HCT116 (cell line): Measurements from ENCODE around the gene IQCM. TPM values are rescaled to one million over a fixed set of nuclear protein-coding genes. Genes with fewer than 3 reads are reported as not detected.

Experiments
- ATAC-seq: fragments of 200-7000 bp; cut with Tn5 transposase; 2 replicates; pipeline ENCODE4 v1.9.1; 2020; ENCODE audit warnings: mild to moderate bottlenecking, moderate library complexity
- BruUV-seq: library from RNA; stranded (reverse); fragments of 400-500 nt; replicated peaks from 2 replicates; lab custom pipeline; 2021; lab: Mats Ljungman, UMichigan
- CTCF ChIA-PET: fragments of 300-600 bp; sonication (Branson Sonifier 250); formaldehyde crosslinking; loops from one replicate; lab custom pipeline; 2021; ENCODE audit warnings: antibody characterized with exemption; lab: Charles Lee
- POLR2A ChIA-PET: fragments of 300-600, 350-600 bp; sonication (Branson Sonifier 250); formaldehyde crosslinking; loops from one replicate; lab custom pipeline; 2021; ENCODE audit warnings: antibody characterized with exemption; lab: Charles Lee
- RAD21 ChIA-PET, 2 experiments: fragments of 300-600 bp; sonication (Branson Sonifier 250); formaldehyde crosslinking; loops; one replicate each; lab custom pipeline; 2023; ENCODE audit warnings: low total read pairs in 2 of 2; ENCODE audit not compliant: uncharacterized antibody in 2 of 2, unreplicated experiment in 2 of 2, low non-redundant PET in 1 of 2; lab: Charles Lee
- DNase-seq: peaks from one replicate; pipeline ENCODE4 v3.0.0-alpha.2; 2010; ENCODE audit warnings: low read depth, low spot score
- H2AFZ ChIP-seq: fragments of 200-600 bp; shearing (Covaris generic), sonication (generic); 2 replicates; pipeline ENCODE4 v1.6.1; 2017; ENCODE audit warnings: low read depth, mixed run types, mixed read lengths, antibody characterized with exemption, low read length; ENCODE audit not compliant: poor library complexity, severe bottlenecking
- H3K27ac ChIP-seq: 2 replicates; pipeline ENCODE4 v1.5.1; 2012; ENCODE audit warnings: low read depth, low read length
- H3K27me3 ChIP-seq: fragments of 200-600 bp; sonication (generic); 2 replicates; pipeline ENCODE4 v1.6.1; 2016; ENCODE audit warnings: mixed run types, low read length, mixed read lengths; ENCODE audit not compliant: insufficient read depth
- H3K36me3 ChIP-seq, 2 experiments: fragments of 200-500 bp in 1 of 2; fragments of 200-600 bp in 1 of 2; sonication (Bioruptor generic) in 1 of 2; sonication (generic) in 1 of 2; 2 replicates each; pipeline versions ENCODE4 v1.5.1 to v1.6.1; 2014 to 2016; ENCODE audit warnings: low read length in 2 of 2, inconsistent platforms in 1 of 2, mixed read lengths in 1 of 2, mixed run types in 1 of 2; ENCODE audit not compliant: insufficient read depth in 2 of 2, control insufficient read depth in 1 of 2
- H3K4me1 ChIP-seq, 2 experiments: fragments of 200-600 bp in 1 of 2; sonication (generic) in 1 of 2; 2 replicates each; pipeline versions ENCODE4 v1.5.1 to v1.6.1; 2012 to 2017; ENCODE audit warnings: low read length in 2 of 2, inconsistent platforms in 1 of 2, mild to moderate bottlenecking in 1 of 2, mixed read lengths in 1 of 2, mixed run types in 1 of 2, moderate library complexity in 1 of 2; ENCODE audit not compliant: insufficient read depth in 2 of 2, control insufficient read depth in 1 of 2
- H3K4me2 ChIP-seq: fragments of 200-600 bp; sonication (generic); 2 replicates; pipeline ENCODE4 v1.6.1; 2017; ENCODE audit warnings: mixed run types, low read length, mixed read lengths
- H3K4me3 ChIP-seq, 2 experiments: fragments of 200-600 bp in 1 of 2; sonication (generic) in 1 of 2; replicated peaks in 1 of 2; 2 replicates each; pipeline ENCODE4 v1.5.1; 2011 to 2016; ENCODE audit warnings: low read length in 2 of 2, control low read depth in 1 of 2, low read depth in 1 of 2, mild to moderate bottlenecking in 1 of 2, mixed read lengths in 1 of 2, mixed run types in 1 of 2
- H3K79me2 ChIP-seq: fragments of 200-600 bp; sonication (generic); 2 replicates; pipeline ENCODE4 v1.6.1; 2017; ENCODE audit warnings: mild to moderate bottlenecking, mixed run types, low read length, moderate library complexity, mixed read lengths; ENCODE audit not compliant: insufficient read depth
- H3K9ac ChIP-seq: fragments of 200-600 bp; sonication (generic); 2 replicates; pipeline ENCODE4 v1.6.1; 2016; ENCODE audit warnings: low read length, mixed read lengths
- H3K9me2 ChIP-seq: fragments of 200-600 bp; sonication (generic), shearing (Covaris generic); 2 replicates; pipeline ENCODE4 v1.6.1; 2017; ENCODE audit warnings: mixed run types, mild to moderate bottlenecking, moderate library complexity; ENCODE audit not compliant: insufficient read depth
- H3K9me3 ChIP-seq, 2 experiments: fragments of 200-500 bp in 1 of 2; fragments of 200-600 bp in 1 of 2; sonication (Bioruptor generic) in 1 of 2; sonication (generic) in 1 of 2; 2 replicates each; pipeline ENCODE4 v1.6.1; 2014 to 2017; ENCODE audit warnings: low read length in 2 of 2, mixed read lengths in 2 of 2, inconsistent platforms in 1 of 2, low read depth in 1 of 2, mild to moderate bottlenecking in 1 of 2, mixed run types in 1 of 2, moderate library complexity in 1 of 2; ENCODE audit not compliant: control insufficient read depth in 1 of 2, insufficient read depth in 1 of 2
- H4K20me1 ChIP-seq: fragments of 200-600 bp; sonication (generic), shearing (Covaris generic); 2 replicates; pipeline ENCODE4 v1.6.1; 2017; ENCODE audit warnings: mixed run types, mild to moderate bottlenecking, moderate library complexity; ENCODE audit not compliant: insufficient read depth
- CBX3 ChIP-seq: IDR thresholded peaks from 2 replicates; pipeline ENCODE4 v1.6.1; 2012; ENCODE audit warnings: low read depth
- CEBPB ChIP-seq: IDR thresholded peaks from 2 replicates; pipeline ENCODE4 v1.6.1; 2012; ENCODE audit warnings: low read depth
- ELF1 ChIP-seq: IDR thresholded peaks from 2 replicates; pipeline ENCODE4 v1.6.1; 2012; ENCODE audit warnings: low read depth, borderline replicate concordance
- EZH2 ChIP-seq: fragments of 200-600 bp; sonication (generic); IDR thresholded peaks from 2 replicates; pipeline ENCODE4 v1.6.1; 2017; ENCODE audit warnings: antibody characterized with exemption, mixed run types
- EZH2phosphoT487 ChIP-seq: fragments of 200-600 bp; IDR thresholded peaks from 2 replicates; pipeline ENCODE4 v1.6.1; 2018; ENCODE audit warnings: antibody characterized with exemption, borderline replicate concordance
- JUND ChIP-seq: IDR thresholded peaks from 2 replicates; pipeline ENCODE4 v1.6.1; 2012
- POLR2A ChIP-seq: IDR thresholded peaks from 2 replicates; pipeline ENCODE4 v1.7.0; 2011; ENCODE audit warnings: borderline replicate concordance; ENCODE audit not compliant: insufficient read depth, insufficient read length; ENCODE audit errors: extremely low read depth
- POLR2AphosphoS5 ChIP-seq: IDR thresholded peaks from 2 replicates; pipeline ENCODE4 v1.6.1; 2011; ENCODE audit warnings: mild to moderate bottlenecking, low read depth, low read length, moderate library complexity
- RAD21 ChIP-seq: IDR thresholded peaks from 2 replicates; pipeline ENCODE4 v1.6.1; 2012; ENCODE audit warnings: low read depth, mild to moderate bottlenecking
- SIN3A ChIP-seq: IDR thresholded peaks from 2 replicates; pipeline ENCODE4 v1.6.1; 2012; ENCODE audit warnings: low read depth
- SP1 ChIP-seq: IDR thresholded peaks from 2 replicates; pipeline ENCODE4 v1.6.1; 2012; ENCODE audit warnings: low read depth
- SRF ChIP-seq: IDR thresholded peaks from 2 replicates; pipeline ENCODE4 v1.6.1; 2012; ENCODE audit warnings: low read depth
- ZNF274 ChIP-seq: fragments of 200-500 bp; sonication (Bioruptor generic); IDR thresholded peaks from 2 replicates; pipeline ENCODE4 v1.6.1; 2014; ENCODE audit warnings: mild to moderate bottlenecking, low read depth, low read length, inconsistent platforms
- intact Hi-C: fragments of 100-400 bp; cut with micrococcal nuclease; formaldehyde crosslinking; loops from 2 replicates; pipeline ENCODE4 v1.10.0; 2022
- total RNA-seq: library from RNA; stranded (reverse); gene quantifications from one replicate; pipeline ENCODE4 v1.2.1, GENCODE V29; 2021; ENCODE audit not compliant: unreplicated experiment
- TF ChIP-seq, protein P1 (sequence below), 3 experiments: fragments of 200-600 bp in 1 of 3; sonication (generic) in 1 of 3; IDR thresholded peaks in 2 of 3; conservative IDR thresholded peaks in 1 of 3; 2 replicates each; pipeline ENCODE4 v1.5.1; 2012 to 2017; ENCODE audit warnings: low read depth in 2 of 3, low read length in 2 of 3, antibody characterized with exemption in 1 of 3, borderline replicate concordance in 1 of 3, control low read depth in 1 of 3, mild to moderate bottlenecking in 1 of 3, mixed read lengths in 1 of 3, mixed run types in 1 of 3, moderate library complexity in 1 of 3; ENCODE audit not compliant: insufficient read depth in 1 of 3
- TF ChIP-seq, protein P2 (sequence below): IDR thresholded peaks from 2 replicates; pipeline ENCODE4 v1.6.1; 2012
- TF ChIP-seq, protein P3 (sequence below): IDR thresholded peaks from 2 replicates; pipeline ENCODE4 v1.6.1; 2012; ENCODE audit warnings: low read depth

Gene IQCM
- total RNA-seq, 1 experiment from 2014 or later, result 0.20 TPM

DNA sequence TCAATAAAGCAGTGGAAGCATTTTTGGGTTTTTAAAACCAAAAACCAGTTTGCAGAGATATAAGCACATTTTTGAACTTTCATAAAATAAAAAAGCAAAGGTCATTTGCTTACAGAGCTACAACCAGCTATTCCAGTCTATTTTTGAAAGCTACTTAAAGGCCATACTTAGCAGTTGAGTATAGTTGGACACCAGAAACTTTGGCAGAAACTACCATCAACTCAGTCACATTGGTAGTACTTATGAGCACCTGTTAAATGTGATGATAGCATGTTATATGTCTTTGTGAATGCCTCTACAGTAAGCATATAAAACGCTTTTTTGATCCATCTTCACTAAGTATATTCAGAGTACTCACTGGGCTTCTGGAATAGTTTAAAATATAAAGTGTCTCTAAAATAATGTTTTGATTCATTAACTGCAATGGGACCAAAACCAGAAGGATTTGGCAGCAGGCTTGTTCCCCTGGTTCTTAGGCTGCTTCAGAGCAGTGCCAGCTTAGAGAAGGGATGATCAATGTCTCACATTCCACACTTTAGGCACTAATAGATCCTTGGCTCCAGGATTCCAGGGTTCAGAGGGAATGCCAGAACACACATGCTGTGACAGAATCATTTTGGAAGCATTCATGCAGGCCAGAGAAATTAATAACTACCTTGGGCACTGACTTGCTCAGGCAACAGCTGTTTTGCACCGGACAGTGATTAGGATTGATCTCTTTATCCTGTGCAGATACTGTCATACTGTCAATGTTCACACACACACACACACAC is 103.9 kb downstream of the IQCM start:
- Histone ChIP-seq H3K27me3 (no peaks in the 10 kb centered on the region), H3K9ac (no peak overlapping the region), H3K4me1 (peaks cover 0 to 21% of the 10 kb centered on the region in 2 experiments; a peak in 2 of 4 replicates), H3K4me3 (no peak overlapping the region), H3K4me2 (no peak overlapping the region), H3K79me2 (no peaks in the 10 kb centered on the region), H2AFZ (no peak overlapping the region), H3K9me2 (no peaks in the 10 kb centered on the region), H3K36me3 (no peaks in the 10 kb centered on the region), H4K20me1 (no peaks in the 10 kb centered on the region), H3K9me3 (peaks cover 0 to 6% of the 10 kb centered on the region in 2 experiments; a peak in 1 of 4 replicates), H3K27ac (no peak overlapping the region)
- RAD21 ChIA-PET, result no interaction called here
- intact Hi-C loops, result no loop called here
- POLR2A ChIA-PET, result no interaction called here
- no TSS peak for BruUV-seq
- TF ChIP-seq SP1 (no peak), ZNF274 (no peak), RAD21 (no peak), SIN3A (no peak), CBX3 (no peak), ELF1 (no peak), SRF (no peak), POLR2AphosphoS5 (no peak), EZH2phosphoT487 (no peak), JUND (no peak), EZH2 (no peak), CEBPB (no peak), POLR2A (no peak)
- TF ChIP-seq, protein P1, sequence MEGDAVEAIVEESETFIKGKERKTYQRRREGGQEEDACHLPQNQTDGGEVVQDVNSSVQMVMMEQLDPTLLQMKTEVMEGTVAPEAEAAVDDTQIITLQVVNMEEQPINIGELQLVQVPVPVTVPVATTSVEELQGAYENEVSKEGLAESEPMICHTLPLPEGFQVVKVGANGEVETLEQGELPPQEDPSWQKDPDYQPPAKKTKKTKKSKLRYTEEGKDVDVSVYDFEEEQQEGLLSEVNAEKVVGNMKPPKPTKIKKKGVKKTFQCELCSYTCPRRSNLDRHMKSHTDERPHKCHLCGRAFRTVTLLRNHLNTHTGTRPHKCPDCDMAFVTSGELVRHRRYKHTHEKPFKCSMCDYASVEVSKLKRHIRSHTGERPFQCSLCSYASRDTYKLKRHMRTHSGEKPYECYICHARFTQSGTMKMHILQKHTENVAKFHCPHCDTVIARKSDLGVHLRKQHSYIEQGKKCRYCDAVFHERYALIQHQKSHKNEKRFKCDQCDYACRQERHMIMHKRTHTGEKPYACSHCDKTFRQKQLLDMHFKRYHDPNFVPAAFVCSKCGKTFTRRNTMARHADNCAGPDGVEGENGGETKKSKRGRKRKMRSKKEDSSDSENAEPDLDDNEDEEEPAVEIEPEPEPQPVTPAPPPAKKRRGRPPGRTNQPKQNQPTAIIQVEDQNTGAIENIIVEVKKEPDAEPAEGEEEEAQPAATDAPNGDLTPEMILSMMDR (IDR thresholded peaks at IDR 0.05 in 2 of 3, conservative IDR thresholded peaks at IDR 0.05 in 1 of 3; ENCODE audit: borderline replicate concordance in 1 of 3, insufficient read depth in 1 of 3, low read depth in 2 of 3, low read length in 2 of 3), result no peak
- TF ChIP-seq, protein P2, sequence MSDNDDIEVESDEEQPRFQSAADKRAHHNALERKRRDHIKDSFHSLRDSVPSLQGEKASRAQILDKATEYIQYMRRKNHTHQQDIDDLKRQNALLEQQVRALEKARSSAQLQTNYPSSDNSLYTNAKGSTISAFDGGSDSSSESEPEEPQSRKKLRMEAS, result no peak
- TF ChIP-seq, protein P3, sequence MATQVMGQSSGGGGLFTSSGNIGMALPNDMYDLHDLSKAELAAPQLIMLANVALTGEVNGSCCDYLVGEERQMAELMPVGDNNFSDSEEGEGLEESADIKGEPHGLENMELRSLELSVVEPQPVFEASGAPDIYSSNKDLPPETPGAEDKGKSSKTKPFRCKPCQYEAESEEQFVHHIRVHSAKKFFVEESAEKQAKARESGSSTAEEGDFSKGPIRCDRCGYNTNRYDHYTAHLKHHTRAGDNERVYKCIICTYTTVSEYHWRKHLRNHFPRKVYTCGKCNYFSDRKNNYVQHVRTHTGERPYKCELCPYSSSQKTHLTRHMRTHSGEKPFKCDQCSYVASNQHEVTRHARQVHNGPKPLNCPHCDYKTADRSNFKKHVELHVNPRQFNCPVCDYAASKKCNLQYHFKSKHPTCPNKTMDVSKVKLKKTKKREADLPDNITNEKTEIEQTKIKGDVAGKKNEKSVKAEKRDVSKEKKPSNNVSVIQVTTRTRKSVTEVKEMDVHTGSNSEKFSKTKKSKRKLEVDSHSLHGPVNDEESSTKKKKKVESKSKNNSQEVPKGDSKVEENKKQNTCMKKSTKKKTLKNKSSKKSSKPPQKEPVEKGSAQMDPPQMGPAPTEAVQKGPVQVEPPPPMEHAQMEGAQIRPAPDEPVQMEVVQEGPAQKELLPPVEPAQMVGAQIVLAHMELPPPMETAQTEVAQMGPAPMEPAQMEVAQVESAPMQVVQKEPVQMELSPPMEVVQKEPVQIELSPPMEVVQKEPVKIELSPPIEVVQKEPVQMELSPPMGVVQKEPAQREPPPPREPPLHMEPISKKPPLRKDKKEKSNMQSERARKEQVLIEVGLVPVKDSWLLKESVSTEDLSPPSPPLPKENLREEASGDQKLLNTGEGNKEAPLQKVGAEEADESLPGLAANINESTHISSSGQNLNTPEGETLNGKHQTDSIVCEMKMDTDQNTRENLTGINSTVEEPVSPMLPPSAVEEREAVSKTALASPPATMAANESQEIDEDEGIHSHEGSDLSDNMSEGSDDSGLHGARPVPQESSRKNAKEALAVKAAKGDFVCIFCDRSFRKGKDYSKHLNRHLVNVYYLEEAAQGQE, result no peak
- ATAC-seq (no peak), DNase-seq (no peak)
- CTCF ChIA-PET, result no interaction called here
